ENCODE measurements around the gene MSMO1.
A peak's percentile ranks its signal among the peaks of the same experiment; 100 is the strongest.
"Not testable (repeated sequence)": the region's sequence is repeated elsewhere in the genome, so short reads cannot be mapped to it uniquely, and the experiment has no call there.

The MSMO1 gene

DNA sequence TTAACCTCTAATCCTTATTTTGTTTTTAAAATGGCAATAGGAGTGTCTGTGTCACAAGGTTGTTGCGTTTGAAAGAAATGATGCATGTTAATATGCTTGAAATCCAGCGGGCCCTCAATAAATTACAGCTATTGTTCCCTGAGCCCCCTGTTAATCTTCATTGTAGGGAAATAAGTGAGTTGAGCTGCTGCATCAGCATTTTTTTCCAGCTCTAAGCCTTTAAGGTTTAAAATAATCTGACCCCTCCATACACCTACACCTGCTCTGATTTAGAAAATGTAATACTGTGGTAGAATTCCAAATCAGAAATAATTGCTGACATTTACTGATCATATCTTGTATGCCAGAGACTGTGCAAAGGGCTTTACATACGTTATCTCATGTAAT is 2.6 kb upstream of the MSMO1 start:
- DNase-seq (ENCODE audit: low read depth) = no peak

DNA sequence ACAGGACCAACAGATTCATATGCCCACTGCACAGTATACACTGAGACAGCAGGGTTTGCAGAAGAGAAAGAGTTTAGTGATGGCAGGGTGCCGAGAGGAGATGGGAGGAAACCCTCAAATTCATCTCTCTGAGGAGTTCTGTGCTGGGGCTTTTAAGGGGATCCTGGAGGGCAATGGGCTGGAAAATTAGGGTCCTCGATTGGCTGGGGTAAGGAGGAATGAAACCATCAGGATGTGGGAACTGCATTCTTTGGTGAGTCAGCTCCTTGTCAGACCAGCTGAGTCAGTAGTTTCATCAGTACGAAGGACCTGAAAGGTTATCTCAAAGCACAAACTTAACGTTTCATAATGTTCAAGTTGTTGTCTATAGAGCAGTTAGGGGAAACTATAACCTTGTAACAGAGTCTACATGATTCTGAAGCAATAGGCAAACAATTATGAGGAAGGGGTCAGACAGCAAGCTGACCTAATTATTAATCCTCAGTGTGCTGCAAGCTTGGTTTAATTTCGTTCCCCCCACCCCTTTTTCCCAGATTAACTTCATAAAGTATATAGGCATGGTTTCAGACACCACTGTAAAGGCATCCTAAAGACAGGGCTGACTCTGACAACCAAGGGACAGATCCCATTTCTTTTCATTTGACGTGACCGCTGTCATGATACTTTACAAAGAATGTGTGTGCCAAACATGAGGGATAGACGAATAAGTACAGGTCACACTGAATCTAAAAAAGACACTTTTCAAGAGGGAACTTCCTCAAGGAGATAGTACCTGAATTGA is 1.5 kb upstream of the MSMO1 start:
- DNase-seq (ENCODE audit: low read depth) = no peak

DNA sequence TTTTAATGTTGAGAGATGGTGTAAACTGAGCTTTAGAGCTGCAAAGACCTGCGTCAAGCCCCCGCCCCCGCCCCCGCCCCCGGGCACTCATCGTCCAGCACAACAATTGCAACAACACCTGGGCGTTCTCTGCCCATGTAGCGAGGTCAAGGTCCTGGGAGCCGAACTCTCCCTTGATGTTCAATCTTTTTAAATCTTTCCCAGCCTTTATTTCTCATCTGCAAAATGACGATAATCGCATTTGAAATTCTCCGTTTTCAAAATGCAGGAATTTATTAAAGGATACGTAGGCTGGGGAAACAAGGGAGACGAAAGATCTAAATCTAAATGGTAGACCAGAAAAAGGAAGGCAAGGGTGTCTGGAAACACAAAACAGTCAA is 648 bp upstream of the MSMO1 start:
- DNase-seq (ENCODE audit: low read depth) = no peak

DNA sequence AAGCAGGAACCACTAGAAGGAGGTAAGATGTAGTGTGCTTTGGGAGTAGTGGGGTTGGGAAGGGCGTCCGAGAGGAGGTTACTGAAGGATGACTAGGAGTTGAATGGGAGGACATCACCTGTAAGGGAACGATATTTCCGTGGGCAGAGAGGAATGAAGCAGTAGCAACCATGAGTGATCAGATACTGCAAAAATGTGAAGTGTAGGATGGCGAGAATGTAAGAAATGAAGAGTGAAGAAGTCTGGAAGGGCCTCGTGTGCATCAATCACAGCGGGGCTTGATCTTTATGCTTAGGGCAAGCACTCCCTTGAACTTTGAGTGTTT is 594 bp downstream of the MSMO1 start:
- DNase-seq (ENCODE audit: low read depth) = no peak

DNA sequence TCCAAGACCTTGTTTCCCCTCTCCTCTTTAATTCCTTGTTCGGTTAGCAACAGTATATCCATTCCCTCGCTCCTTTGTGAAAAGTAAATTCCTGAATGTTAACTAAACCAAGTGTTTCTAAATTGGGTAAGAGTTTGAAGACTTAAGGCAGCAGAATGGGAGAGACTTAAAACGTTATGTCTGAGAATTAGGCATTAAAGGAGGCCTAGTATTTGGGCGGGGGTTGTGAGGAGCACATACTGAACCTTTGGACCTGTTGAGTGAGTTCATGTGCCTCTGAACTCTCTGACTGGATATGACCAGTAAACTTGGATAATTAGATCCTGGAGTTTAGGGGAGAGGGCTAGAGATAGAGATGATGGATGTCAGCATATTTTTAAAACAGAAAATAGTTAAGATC is 1.2 kb downstream of the MSMO1 start:
- DNase-seq (ENCODE audit: low read depth) = no peak

DNA sequence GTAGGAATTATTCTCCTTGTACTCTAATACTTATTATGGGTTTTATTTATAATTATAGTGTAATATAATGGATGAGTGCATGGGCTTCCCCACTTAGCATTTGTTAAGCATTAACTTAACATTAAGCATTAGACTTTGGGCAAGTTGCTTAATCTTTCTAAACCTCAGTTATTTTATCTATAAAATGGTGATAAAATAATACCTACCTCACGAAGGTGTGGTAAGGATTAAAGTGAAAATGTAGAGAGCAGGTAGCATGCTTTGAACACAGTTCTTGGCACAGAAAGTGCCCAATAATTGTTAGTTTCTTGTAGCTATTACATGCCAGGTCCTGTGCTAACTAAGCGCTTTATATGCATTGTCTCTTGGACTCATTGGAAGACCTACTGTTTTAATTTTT is 2.6 kb downstream of the MSMO1 start:
- DNase-seq (ENCODE audit: low read depth) = no peak

DNA sequence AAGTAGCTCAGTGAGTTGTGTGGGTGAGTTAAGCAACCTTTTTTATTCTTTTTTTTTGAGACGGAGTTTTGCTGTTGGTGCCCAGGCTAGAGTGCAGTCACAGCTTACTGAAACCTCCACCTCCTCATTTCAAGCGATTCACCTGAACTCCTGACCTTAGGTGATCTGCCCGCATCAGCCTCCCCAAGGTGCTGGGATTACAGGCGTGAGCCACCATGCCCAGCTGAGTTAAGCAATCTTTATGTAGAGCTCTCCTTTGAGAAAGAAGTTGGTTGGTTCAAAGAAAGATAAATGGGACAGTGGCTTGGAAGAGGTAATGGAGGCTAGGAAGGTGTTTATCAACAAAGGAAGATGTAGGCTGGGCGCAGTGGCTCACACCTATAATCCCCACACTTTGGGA is 3.2 kb downstream of the MSMO1 start:
- DNase-seq (ENCODE audit: low read depth) = no peak

DNA sequence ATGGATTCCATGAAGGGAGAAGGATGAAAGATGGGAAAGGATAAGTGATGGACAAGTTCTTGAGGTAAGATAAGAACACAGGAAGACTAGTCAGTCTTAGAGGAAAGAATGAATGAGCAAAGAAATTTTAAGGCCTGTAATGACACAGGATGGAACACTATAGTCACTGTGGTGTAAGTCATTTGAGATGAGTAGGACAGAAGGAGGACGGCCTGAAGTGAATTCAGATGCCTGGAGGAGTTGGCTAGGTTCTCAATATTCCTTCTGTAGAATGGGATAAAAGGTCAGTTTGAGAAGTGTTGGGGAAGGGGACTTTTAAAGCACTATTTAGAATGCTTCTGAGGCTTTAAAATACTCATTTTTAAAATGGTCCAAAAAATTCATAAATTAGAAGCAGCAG is 3.9 kb downstream of the MSMO1 start:
- DNase-seq (ENCODE audit: low read depth) = no peak

DNA sequence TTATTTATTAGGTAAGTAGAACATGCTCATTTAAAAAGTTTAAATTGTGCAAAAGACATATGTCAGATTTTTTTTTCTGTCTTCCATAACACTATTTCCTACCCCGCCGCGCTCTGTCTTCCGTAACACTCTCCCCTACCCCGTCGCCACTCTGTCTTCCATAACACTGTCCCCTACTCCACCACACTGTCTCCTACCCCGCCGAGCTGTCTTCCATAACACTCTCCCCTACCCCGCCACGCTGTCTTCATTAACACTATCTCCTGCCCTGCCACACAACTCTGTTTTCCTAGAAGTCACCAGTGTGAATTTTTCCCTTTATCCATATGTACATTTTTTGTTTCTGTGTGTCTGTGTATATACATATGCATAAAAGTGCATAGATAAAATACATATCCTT is 4.4 kb downstream of the MSMO1 start:
- no peak for DNase-seq (ENCODE audit: low read depth)

DNA sequence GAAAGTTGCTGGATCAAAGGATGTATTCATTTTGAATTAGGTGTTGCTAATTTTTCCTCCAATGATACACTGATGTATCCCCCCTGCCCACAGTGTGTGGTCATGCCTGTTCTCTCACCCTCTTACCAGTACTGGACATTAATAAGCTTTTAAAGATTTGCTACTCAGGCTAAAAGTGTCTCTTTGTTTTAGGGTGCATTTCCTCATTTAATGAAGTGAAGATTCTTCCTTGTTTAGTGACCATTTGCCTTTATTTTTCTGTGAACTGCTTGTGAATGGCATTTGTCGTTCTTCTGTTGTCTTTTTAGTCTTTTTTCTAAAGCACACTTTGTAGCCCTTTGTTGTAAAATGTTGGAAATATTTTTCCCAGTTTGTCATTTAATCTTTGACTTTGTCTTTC is 5.0 kb downstream of the MSMO1 start:
- no peak for DNase-seq (ENCODE audit: low read depth)

DNA sequence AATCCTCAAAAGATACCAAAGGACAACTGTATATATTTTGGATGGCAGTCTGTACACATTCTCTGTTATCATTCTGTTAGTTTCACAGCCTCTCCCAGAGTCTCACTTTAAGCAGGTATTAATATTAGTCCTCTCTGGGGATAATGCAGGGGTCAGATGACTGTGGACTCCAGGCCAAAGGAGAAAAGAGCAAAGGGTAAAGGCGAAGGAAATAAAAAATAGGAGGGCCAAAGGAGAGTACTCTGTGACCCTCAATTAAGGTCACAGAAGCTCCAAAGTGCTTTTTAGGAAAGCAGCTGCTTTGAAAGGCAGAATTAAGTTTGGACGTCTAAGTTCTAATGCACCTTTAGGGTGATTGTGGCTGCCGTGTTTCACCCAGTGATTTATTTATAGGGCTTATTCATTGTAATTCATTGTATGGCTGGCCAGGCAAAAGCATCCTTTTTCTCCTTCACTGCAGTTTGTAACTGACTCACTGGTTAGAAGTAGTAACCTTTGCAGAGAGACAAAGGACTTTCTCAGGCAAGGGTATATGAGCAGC is 7.8 kb downstream of the MSMO1 start:
- DNase-seq (ENCODE audit: low read depth) = no peak

DNA sequence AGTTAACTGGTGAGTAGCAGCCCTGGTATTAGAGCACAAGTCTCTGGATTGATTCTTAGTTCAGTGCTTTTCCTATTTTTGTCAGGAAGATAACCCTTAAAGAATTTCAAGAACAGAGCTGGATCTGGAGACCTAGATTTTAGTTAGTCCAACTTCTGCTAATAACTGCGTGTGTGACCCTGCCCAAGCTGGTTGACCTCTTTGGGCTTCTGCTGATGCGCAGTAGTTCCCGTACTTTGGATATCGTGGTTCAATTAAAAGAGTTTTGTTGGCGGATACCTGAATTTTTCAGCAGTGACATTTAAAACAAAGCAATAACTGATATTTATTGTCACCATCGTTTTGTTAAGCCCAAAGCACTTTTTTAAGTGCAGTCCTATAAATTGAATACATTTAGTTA is 9.3 kb downstream of the MSMO1 start:
- DNase-seq (ENCODE audit: low read depth) = no peak

DNA sequence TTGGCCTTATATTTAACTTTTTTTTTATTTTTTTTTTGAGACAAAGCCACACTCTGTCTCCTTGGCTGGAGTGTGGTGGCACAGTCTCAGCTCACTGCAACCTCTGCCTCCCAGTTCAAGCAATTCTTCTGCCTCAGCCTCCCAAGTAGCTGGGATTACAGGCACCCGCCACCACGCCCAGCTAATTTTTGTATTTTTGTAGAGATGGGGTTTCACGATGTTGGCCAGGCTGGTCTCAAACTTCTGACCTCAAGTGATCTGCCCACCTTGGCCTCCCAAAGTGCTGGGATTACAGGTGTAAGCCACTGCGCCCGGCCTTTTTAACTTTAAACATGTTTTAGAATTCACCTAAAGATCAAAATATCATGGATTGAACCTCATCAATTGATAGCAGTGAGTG is 14.9 kb downstream of the MSMO1 start:
- DNase-seq (ENCODE audit: low read depth) = not testable (repeated sequence)

DNA sequence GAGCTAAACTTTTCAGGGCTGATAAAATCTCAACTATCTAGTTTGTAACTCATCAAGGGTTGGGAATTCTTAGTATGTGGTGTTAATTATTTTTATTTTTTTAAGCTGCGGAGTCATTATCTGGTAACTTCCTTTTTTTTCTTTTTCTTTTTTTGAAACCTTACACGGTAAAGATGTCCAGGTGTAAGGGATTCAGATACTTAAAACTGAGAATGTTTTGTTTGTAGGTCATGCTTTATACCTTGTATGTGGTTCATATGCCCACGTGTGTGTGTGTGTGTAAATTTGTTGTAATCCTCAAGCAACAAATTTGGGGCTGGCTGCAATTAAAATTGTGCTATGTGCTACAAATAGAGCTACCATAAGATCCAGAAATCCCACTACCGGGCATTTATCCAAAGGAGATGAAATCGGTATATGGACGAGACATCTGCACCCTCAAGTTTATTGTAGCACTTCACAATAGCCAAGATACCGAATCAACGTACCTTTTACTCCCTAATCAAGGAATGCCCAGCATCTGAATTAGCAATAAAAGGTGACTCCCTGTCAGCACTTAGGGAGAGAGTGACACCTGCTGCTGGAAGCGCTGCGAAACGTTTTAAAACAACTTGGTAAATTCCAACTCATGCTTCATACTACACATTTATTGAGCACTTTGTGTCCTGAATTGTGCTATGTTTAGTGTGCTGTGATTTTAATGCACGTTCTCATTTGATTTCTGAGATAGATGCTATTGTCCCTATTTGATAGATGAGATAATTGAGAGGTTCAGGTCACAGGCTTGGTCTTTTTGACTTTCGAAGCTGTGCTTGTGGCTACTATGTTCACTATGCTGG is 16.1 kb downstream of the MSMO1 start:
- no peak for DNase-seq (ENCODE audit: low read depth)

DNA sequence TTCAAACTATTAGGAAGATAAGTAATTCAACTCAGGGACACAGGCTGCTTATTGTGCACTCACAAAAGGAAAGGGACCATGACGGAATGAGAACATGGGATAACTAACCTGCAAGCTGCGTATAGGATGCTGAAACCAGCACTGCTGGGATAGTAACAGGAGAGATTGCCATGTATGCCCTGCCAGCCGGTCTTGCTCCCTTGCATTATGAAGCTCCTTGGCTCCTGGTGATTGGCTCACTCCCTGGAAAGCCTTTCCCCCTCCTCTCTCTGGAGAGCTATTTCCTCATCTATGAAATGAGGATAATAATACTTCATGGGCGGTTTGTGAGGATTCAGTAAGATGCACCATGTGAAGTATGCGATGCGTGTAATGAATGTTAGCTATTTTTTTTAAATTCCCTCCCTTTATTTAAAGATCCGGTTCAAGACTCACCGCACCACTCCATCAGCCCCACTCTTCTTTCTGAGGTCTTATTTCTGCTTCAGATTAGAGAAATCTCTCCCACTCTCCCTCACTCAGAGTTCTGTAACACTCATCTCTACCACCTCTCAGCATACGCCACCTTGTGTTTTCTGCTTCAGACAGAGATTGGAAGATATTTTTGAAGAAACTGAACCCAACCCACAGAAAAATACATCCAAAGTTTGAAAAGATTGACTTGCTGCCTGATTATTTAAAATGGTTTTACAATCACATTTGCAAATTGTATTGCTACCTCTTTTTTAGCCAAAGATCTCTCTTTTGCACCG is 18.4 kb downstream of the MSMO1 start:
- no peak for DNase-seq (ENCODE audit: low read depth)

DNA sequence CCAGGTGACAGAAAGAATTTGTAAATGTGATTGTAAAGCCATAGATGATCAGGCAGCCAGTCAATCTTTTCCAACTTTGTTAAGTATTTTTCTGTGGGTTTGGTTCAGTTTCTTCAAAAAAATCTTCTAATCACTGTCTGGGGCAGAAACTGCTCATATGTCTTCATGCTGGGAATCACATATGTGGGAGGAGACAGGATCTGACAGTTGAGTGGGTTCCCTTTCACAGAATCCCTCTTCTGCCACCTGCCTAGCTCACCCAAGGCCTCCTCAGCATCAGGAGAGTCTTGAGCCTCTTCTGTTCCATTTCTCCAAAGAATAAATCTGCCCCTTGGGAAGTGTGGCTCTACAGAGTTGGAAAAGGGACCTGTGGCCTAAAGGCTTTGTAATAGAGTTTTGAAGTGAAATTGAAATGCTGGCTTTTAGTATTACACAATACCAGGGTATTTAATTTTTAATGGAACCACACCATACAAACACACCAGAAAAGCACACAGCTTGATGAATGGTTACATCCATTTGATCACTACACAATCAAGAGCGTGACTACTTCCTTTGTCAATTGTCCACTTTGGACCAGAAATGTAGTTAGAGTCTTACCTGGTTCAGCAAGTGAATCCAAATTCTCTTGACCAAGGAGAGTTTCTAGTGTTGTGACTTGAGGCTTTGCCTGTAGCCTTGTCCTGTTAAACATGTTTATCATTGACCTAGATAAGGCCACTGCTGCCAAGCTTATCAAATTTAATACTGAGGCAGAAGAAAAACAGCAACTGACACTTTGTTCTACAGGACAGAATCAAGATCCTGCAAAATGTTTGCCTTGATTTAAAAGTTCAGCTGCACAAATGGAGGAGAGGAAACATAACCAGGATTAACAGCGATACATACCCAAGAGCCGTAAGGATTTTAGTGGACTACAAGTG is 20.4 kb downstream of the MSMO1 start:
- no peak for DNase-seq (ENCODE audit: low read depth)

DNA sequence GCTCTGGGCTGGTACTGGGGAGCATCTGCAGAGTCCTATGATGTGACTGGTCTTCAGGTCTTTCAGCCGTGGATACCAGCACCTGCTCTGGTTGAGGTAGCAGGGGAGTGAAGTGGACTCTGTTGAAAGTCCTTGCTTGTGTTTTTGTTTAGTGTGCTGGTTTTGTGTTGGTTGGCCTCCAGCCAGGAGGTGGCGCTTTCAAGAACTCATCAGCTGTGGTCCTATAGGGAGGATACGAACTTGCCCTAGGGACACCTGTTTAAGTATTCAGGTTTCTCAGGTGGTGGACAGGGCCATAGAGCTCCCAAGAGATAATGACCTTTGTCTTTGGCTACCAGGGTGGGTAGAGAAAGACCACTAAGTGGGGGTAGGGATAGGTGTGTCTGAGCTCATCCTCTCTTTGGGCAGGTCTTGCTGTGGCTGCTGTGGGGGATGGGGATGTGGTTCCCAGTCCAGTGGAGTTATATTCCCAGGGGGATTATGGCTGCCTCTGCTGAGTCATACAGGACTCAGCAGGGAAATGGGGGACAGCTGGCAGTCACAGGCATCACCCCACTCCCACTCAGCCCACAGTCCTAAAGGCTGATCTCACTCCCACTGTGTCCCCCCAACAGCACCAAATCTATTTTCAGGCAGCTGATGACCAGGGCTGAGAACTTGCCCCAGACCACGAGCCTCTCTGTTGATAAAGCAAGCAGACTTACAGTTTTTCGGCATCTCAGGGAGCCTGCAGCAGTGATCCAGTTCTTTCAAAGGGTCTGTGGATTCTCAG is 24.1 kb downstream of the MSMO1 start:
- DNase-seq (ENCODE audit: low read depth) = no peak

DNA sequence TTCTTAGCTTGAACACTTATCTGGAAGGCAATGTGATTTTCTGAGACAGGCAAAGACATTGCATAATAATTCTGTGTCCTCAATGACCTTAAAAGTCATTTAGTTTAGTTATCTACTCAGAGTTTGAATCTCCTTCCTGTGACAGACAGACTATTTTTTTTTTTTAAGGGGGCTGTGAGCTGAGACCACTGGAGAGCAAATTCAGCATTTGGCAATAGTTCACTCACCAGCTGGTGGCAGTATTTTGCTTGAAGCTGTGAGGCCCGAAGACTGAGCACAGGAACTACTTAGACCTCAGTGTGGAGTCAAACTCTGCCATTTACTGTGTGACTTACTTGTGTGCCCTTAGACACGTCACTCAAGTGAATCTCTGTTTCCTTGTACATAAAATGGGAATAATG is 28.4 kb downstream of the MSMO1 start:
- DNase-seq (ENCODE audit: low read depth) = peak; percentile 8

DNA sequence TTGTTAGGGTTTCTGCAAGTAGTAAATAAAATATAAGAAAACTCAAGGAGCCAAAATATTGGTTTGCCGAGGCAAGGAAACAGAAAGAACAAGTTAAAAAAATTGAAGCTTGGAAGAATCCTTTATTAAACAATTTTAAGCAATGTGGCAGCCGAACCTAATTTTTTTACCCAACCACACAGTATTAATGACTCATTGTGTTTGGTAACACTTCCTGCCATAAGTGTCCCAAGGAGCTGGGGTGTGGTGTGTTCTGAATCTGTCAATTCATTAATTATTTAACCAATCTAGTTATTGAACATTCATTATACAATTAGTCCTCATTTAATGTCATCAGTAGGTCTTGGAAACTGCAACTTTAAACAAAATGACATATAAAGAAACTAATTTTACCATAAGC is 32.0 kb downstream of the MSMO1 start:
- DNase-seq (ENCODE audit: low read depth) = no peak

DNA sequence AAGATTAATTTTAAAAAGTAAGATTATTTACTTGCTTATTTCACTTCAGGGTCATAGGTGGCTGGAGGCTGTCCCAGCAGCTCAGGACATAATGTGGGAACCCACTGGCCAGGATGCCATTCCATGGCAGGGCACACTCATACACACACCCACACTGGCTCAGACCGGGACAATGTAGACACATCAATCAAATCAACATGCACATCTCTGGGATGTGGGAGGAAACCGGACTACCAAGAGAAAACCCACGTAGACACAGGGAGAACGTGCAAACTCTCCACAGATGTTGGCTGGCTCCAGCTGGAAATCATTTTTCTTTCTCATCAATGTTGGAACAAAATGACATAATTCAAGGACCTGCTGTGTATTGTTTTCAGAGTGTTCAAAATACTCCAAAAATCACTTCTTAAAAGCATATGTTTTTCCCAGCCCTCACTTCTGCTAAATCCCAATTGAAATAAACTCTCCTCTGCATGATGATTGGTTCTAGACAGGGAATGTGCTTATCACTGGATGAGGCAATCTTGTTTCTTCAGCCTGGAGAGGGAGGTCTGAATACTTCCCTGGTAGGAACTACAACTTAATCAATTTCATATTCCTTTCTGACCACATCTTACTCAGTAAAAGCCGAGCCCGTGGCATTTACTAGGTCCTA is 32.7 kb downstream of the MSMO1 start:
- DNase-seq (ENCODE audit: low read depth) = no peak

Data from stimulated activated CD8-positive, alpha-beta memory T cell treated with anti-CD3 and anti-CD28 coated beads, Interleukin-4, amount 100 ng/mL, for 24 hours (primary cell).